HG03097 (cell line): ENCODE data around the gene CLIP3.
"Not testable (repeated sequence)": the region's sequence is repeated elsewhere in the genome, so short reads cannot be mapped to it uniquely, and the experiment has no call there.

Experiments used
- ATAC-seq: cut with Tn5 transposase; IDR thresholded peaks from one replicate; pipeline ENCODE4 v1.9.1; 2021; ENCODE audit not compliant: unreplicated experiment, low FRiP score

CLIP3 gene, protein sequence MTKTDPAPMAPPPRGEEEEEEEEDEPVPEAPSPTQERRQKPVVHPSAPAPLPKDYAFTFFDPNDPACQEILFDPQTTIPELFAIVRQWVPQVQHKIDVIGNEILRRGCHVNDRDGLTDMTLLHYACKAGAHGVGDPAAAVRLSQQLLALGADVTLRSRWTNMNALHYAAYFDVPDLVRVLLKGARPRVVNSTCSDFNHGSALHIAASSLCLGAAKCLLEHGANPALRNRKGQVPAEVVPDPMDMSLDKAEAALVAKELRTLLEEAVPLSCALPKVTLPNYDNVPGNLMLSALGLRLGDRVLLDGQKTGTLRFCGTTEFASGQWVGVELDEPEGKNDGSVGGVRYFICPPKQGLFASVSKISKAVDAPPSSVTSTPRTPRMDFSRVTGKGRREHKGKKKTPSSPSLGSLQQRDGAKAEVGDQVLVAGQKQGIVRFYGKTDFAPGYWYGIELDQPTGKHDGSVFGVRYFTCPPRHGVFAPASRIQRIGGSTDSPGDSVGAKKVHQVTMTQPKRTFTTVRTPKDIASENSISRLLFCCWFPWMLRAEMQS

DNA sequence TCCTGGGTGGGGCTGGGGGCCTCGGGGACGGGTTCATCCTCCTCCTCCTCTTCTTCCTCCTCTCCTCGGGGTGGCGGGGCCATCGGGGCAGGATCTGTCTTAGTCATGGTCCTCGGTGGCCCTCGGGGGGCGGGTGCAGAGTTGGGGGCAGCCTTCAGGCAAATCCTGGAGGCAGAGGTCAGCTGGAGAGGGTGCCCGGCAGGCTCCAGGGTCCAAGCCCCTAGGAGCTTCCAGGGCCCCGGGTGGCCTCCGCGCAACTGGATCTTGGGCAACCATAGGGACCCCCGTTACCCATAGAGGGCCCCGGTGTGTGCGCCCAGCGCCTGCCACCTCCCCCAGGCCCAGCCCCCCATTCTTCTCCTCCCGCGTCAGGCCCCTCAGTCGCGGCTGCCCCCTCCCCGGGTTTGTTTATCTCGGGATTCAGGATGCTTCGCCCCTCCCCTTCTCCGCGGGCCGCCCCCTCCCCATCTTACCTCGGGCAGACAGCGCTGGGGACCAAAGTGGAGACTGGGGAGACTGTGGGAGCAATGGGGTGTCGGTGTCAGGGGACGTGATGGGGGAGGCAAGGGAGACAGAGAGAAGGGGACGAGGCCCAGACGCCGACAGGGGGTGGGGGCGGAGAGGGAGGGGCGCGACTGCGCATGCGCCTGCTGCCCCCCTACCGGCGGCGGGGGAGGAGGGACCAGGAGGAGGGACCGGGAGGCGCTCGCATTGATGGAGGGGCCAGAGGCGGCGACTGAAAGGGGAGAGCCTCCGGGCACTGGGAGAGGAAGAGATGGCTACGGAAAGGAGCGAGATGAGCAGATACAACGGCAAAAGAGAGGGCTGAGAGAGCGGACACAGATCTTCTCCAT lies at the start of gene CLIP3:
Gene CLIP3 (minus strand): TSS at position 623 of the 854 bp plus-strand sequence. CDS start 516 bp downstream, at position 107.
- no peak for ATAC-seq

DNA sequence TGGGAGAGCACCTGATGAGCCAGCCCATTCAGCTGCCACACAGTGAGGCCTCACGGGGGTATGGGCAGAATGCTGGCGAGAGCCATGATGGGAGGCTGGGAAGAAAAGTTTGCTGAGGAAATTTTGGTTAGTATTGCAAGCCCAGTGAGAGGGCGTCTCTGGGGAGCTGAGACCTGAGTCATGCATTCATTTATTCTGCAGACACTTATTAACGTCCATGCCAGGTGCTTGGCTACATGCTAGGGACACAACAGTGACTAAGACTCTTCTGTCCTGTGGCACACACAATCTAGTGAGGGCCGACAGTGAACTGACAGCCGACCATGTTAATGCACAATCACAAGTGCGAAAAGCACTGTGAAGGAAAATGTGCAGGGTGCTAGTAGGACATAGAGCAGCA lies 49.2 kb upstream of the CLIP3 start:
- ATAC-seq = no peak

DNA sequence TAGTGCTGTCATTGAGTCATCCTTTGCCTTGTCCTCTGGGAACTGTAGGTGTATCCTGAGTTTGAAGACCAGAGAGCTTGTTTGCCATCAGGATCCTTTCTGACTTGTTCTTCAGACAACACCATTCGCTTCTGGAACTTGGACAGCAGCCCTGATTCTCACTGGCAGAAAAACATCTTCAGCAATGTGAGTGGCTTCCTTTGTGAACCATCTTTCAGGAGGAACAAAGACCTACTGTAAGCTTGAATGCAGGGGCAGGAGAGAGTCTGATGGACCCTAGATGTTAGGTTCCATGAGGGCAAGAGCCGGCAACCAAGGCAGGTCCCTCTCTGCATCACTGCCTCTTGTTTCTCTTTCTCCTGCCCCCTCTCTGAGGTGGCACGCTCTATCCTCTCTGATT lies 48.7 kb upstream of the CLIP3 start:
- no peak for ATAC-seq

DNA sequence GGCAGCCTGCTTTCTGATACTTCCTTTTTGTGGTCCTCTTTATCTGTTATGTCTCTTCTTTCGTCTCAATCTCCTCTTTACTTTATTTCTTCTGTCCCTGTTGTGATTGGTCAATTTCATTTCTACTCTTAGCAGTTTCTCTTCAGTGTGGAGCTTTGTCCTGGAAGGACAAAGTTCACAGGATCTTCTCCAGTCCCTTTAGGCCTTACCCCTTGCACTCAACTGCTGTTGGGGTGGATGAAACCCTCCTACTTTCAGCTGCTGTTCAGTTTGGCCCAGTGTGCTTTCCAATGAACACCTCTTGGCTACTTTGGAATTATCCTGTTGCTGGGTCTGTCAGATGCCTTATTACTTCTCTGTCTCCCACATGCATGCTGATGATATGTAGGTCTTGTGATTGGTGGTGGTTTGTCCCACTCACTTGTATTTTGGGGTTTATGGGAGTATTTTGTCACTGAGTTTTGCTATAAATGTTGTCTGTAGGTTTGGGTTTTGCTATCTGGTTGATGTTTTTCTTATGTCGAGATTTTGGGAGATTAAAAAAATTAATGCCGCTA lies 46.8 kb upstream of the CLIP3 start:
- ATAC-seq = no peak

DNA sequence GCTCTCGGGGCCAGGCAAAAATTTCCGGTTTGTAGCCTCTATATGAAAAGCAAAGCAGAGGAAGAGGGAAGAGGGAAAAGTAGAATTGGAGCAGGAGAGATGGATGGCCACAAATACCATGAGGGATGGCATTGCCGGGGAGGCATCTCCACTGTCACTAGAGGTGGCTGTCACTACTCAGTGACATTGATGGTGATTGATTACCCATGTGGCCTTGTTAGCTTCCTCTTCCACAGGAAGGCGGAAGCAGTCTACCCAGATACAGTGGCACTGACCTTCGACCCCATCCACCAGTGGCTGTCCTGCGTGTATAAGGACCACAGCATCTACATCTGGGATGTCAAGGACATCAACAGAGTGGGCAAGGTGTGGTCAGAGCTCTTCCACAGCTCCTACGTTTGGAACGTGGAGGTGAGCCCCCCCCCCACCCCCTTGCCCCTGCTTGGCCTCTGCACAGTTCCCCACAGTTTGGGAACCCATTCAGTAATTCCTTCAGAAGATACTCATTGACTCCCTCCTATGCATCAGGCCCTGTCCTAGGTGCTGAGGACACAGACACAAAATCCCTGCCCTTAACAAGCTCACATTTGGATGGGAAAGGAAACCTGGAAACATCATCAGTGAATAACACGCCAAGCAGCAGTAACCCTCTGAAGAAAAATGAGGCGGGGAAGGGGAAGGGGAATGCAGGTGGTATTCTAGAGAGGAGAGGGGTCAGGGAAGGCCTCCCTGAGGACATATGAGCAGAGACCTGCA lies 40.6 kb upstream of the CLIP3 start:
- no peak for ATAC-seq

DNA sequence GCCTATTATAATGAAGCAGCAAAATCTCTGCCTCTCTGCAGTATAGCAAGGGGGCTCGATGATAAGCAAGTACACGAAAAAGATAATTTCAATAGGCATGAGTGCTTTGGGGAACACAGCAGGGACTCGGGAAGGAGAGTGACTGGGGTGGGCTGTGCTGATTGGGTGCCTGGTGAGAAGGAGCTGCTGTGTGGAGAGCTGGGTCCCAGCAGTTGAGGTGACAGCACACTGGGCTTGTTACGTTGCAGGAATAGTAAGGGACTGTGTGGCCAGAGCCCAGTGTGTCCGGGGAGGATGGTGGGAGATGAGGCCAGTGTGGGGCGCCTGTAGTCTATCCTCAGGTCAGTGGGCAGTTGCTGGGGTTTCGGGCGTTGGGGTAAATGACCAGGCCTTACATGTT lies 39.4 kb upstream of the CLIP3 start:
- ATAC-seq = no peak

DNA sequence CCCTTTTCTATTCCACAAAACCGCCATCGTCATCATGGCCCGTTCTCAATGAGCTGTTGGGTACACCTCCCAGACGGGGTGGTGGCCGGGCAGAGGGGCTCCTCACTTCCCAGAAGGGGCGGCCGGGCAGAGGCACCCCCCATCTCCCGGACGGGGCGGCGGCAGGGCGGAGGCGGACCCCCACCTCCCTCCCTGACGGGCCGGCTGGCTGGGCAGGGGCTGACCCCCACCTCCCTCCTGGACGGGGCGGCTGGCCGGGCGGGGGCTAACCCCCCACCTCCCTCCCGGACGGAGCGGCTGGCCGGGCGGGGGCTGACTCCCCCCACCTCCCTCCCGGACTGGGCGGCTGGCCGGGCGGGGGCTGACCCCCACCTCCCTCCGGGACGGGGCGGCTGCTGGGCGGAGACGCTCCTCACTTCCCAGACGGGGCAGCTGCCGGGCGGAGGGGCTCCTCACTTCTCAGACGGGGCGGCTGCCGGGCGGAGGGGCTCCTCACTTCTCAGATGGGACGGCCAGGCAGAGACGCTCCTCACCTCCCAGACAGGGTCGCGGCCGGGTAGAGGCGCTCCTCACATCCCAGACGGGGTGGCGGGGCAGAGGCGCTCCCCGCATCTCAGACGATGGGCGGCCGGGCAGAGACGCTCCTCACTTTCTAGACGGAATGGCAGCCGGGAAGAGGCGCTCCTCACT lies 36.3 kb upstream of the CLIP3 start:
- ATAC-seq = not testable (repeated sequence)

DNA sequence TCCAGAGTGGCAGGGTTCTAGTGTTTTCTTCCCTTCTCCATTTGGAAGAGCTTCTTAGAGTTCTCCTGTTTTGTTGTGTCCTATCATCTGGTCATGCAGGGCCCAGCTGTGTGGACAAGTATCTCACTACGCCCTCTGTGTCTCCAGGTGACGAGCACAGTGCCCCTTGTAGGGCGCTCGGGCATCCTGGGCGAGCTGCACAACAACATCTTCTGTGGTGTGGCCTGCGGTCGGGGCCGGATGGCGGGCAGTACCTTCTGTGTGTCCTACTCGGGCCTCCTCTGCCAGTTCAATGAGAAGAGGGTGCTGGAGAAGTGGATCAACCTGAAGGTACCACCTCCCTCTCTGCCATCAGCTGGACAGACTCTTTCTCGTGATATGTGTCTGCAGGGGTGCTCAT lies 35.0 kb upstream of the CLIP3 start:
- ATAC-seq = no peak

DNA sequence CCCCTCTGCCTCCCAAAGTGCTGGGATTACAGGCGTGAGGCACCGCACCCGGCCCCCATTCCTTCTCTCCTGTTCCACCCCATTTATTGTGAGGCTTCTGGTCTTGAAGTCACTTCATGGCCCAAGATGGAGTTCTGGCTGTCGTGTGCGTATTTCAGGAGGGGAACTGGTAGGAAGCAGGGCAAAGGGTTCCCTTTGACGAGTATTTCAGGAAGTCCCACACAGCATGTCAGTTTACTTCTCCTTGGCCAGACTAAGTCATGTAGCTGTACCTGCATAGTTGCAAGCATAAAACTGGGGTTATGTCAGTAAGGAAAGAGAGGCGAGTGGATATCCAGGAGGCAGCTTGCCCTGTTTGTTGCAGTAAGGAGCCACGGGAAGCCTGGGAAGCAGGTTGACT lies 32.2 kb upstream of the CLIP3 start:
- ATAC-seq = no peak

DNA sequence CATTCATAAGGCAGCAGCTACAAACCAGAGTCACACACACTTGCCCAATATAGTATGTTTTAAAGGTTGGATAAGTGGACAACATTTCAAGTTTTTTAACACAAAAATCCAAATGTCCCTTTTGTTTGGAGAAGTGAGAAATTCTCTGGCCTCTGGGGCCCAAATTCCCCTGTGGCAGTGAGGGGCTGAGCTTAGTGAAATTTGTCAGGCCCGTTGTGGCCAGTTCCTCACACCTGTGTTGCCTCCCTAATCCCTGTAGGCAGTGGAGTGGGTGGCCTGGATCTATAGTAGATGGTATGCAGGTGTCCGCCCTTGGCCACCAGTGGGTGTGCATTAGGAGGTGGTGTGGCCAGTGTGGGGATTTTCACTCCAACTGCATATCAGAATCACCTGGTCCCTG lies 28.7 kb upstream of the CLIP3 start:
- ATAC-seq = no peak

DNA sequence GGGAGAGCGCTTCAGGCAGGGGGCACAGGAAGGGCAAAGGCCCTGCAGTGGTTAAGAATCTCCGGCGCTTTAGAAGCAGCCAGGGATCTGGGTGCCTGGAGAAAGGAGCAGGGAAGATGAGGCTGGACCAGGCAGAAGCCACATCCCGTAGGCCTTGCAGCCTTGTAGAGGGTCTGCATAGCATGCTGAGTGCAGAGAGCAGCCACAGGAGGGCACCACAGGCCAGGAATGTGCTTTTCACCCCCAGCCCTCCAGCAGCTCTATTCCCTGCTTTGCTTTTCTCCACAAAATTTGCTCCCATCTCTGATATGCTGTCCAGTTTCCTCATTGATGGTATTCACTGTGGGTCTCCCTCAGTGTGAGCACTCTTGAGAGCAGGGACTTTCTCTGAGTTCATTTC lies 27.8 kb upstream of the CLIP3 start:
- ATAC-seq = no peak

DNA sequence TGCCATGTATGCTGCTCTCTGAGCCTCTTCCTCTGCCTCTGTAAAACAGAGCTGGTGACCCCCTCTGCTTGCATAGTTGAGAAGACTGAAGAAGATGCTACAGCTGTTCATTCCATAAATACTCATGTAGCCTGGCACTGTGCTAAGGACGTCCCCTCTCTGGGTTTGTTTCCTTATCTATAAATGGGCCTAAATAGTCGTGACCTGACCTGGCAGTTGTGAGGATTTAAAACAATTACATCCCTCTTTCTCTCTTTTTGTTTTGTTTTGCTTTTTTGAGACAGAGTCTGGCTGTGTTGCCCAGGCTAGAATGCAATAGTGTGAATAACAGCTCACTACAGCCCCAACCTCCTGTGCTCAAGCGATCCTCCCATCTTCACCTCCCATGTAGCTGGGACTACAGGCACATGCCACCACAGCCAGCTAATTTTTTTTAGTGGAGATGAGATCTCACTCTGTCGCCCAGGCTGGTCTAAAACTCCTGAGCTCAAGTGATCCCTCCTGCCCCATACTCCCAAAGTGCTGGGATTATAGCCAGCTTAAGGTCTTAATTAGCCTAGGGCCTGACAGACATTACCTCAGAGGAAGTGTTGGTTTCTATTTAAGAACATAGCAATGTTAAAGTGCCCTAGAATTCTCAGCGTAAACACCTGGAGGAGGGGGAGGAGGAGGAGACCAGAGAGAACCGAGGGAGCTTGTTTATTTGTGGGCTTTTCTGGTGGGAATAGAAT lies 26.7 kb upstream of the CLIP3 start:
- ATAC-seq = no peak

DNA sequence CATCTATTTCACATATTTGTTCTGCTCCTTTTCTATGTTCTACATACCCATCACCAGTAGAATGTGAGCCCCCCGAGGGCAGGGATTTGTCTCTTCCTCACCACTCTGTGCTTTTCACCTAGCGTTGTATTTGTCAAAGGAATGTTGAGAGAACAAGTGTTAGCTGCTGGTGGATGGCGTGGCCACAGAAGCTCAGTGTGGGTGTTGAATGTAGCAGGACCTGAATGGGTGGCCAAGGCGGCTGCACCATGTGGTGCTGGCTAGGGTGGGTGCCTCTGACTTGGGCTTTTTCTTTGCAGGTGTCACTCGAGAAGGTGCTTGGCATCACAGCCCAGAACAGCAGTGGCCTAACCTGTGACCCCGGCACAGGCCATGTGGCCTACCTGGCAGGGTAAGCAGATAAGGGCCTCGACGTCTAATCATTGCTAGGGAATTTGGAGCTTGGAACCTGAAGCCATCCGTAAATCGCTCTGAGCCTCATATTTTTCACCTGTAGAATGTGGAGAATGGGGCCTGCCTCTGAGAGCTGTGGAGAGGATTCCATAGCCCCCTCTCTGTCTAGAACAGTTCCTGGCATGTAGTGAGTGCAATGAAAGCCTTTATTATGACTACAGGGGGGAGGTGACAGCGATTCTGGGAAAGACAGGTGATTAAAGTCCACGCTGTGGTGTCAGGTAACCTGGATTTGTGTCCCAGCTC lies 26.0 kb upstream of the CLIP3 start:
- no peak for ATAC-seq

DNA sequence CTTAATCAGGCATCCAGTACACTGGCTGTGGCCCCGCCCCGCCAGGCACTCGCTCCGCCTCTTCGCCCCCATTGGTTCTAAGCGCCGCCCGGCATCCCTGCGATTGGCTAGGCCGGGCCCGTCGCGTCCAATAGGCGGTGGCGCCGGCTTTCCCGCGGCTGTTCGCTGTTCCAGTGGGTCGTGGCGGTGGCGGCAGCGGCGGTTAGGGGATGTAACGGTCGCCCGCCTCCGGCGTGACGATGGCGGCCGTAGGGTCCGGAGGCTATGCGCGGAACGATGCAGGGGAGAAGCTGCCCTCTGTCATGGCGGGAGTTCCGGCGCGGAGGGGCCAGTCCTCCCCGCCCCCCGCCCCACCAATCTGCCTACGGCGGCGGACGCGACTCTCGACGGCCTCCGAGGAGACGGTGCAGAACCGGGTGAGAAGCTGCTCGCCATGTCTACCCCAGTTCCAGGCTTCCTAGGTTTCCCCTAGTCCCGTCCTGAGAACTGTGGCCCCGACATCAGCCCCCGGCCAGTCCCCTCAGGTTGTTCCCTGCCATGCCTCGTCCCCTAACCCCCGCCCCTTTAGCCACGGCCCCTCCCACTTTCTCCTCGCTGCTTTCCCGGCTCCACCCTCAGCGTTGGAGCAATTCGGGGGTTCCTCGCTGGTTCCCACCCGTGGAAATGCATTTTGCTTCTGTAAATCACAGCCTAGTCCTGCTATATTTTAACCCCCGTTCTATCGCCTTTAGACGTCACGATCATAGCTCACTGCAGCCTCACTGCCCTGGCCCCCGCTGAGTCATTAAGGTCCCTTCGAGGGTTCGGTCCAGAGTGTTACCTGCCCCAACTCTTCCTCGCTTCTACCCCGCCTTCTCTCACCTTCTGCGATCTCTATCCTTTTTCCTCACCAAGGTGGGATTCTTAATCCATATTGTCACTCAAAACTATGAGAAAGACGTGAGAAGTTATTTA lies 22.3 kb upstream of the CLIP3 start, which contains the start of gene WDR62:
Gene WDR62 (plus strand): TSS at position 165 of the 954 bp plus-strand sequence. CDS start 75 bp downstream, at position 240.
- peak; percentile 78 for ATAC-seq

DNA sequence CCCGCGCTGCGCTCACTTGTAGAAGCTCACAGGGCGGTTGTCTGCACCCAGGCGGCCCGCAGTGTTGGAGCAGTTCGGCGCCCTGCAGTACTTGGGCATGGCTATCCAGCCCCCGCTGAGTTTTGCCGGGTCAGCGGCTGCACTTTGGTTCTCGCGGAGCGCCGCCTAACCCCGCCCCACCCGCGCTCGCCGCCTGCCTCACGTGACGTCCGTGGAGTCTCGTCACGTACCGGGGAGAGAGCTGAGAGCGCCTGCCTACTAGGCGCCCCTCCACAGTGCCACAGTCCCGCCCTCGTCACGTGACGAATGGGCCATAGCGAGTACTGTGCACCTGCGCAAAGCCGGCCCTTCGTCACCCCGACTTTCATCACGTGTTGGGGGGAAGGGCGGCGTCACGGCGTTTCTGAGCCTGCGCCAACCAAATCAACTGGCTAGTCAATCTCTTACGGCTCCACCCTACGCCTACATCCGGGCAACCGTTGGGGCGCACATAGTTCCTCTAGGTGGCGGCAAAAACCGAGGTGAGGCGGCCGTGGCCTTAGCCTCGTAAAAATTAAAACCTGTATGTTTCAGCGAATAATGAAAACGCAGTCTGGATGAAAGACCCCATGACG lies 21.6 kb upstream of the CLIP3 start, which contains the start of gene THAP8:
Gene THAP8 (minus strand): TSS at position 167 of the 614 bp plus-strand sequence. CDS start 68 bp downstream, at position 99.
- ATAC-seq = peak; percentile 85

DNA sequence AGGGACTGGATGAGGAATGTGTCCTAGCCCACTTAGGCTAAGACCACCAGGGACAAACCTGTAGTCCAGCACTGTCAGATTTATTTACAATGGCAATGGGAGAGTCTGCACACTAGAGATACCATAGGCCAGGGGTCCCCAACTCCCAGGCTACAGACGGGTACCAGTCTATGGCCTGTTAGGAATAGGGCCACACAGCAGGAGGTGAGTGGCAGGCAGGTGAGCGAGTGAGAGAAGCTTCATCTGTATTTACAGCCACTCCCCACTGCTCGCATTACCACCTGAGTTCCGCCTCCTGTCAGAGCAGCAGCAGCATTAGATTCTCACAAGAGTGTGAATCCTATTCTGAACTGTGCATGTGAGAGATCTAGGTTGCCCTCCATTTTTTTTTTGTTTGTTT lies 19.0 kb upstream of the CLIP3 start:
- ATAC-seq = no peak

DNA sequence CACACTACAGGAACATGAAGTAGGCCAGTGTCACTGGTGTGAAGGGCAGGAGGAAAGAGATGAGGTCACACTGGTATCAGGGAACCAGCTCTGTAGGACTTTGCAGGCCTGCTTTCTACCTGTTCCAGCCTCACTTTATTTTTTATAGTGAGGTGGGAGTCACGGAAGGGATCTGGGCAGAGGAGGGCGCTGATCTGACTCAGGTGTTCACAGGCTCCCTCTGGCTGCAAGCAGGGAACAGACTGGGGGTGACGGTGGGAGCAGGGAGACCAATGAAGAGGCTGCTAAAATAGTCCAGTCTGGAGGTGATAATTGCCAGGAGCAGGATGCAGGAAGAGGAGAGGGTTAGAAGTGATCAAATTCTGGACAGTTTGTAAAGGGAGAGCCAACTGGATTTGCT lies 18.6 kb upstream of the CLIP3 start:
- ATAC-seq = no peak
